Measurements from ENCODE around the gene SLC35D2.

SLC35D2 gene

DNA sequence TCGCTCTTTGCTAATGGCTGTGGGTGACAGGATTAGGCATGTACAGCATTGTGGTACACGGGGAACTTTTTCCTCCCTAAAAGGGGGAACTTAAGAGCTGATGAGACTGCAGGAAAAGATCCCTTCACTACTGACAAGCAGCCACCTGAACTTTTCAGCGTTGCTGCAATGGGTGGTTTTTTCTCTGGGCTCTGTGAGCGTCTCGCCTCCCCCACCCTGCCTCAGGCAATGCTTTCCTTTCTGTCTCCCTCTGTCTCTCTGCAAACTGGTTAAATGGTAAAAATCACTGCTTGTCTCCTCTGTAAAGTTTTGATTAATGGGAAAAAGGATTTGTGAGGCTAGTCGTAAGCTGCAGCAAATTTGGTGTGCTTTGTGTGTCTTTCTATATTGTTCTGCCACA, 101.9 kb downstream of the SLC35D2 start:
- DNase-seq, result no peak
- H3K4me3 Mint-ChIP-seq, result no peak overlapping the region
- no peak overlapping the region for H3K27ac Mint-ChIP-seq
- H3K4me1 Mint-ChIP-seq, result no peaks in the 10 kb centered on the region
- H3K27me3 Mint-ChIP-seq (ENCODE audit: low read depth, poor library complexity), result no peaks in the 10 kb centered on the region
- peaks cover 10% of the 10 kb centered on the region for H3K36me3 Mint-ChIP-seq (ENCODE audit: low read depth)
- peaks cover 34% of the 10 kb centered on the region for H3K9me3 Mint-ChIP-seq
- TF ChIP-seq, protein P1, sequence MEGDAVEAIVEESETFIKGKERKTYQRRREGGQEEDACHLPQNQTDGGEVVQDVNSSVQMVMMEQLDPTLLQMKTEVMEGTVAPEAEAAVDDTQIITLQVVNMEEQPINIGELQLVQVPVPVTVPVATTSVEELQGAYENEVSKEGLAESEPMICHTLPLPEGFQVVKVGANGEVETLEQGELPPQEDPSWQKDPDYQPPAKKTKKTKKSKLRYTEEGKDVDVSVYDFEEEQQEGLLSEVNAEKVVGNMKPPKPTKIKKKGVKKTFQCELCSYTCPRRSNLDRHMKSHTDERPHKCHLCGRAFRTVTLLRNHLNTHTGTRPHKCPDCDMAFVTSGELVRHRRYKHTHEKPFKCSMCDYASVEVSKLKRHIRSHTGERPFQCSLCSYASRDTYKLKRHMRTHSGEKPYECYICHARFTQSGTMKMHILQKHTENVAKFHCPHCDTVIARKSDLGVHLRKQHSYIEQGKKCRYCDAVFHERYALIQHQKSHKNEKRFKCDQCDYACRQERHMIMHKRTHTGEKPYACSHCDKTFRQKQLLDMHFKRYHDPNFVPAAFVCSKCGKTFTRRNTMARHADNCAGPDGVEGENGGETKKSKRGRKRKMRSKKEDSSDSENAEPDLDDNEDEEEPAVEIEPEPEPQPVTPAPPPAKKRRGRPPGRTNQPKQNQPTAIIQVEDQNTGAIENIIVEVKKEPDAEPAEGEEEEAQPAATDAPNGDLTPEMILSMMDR (IDR thresholded peaks at IDR 0.05), result no peak

- TF ChIP-seq, protein P1 (IDR thresholded peaks at IDR 0.05), result no peak
- H3K4me3 Mint-ChIP-seq, result no peak overlapping the region
- DNase-seq, result no peak
Measured at GRCh38 chr9:96279932-96280331, 103.6 kb downstream of the SLC35D2 start.

DNA sequence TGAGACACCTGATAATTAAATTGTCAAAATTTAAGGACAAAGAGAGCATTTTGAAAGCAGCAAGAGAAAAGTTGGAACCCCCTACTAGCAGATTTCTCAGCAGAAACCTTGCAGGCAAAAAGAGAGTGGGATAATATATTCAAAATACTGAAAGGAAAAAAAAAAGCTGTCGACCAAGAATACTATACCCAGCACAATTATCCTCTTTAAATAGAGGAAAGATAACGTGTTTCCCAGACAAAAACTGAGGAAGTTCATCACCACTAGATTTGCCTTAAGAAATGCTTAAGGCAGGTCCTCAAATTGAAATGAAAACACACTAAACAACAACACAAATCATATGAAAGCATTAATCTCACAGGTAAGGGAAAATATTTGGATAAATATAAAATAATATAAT, 108.6 kb downstream of the SLC35D2 start:
- peaks cover 48% of the 10 kb centered on the region for H3K9me3 Mint-ChIP-seq
- no peak for DNase-seq
- H3K4me3 Mint-ChIP-seq, result no peak overlapping the region
- H3K27me3 Mint-ChIP-seq (ENCODE audit: low read depth, poor library complexity), result peaks cover 7% of the 10 kb centered on the region
- H3K27ac Mint-ChIP-seq, result no peak overlapping the region
- H3K4me1 Mint-ChIP-seq, result no peaks in the 10 kb centered on the region
- TF ChIP-seq, protein P1 (IDR thresholded peaks at IDR 0.05), result no peak
- peaks cover 17% of the 10 kb centered on the region for H3K36me3 Mint-ChIP-seq (ENCODE audit: low read depth)

More at GRCh38 chr9:96279932-96280331, 103.6 kb downstream of the SLC35D2 start:
- Mint-ChIP-seq H3K9me3 (peaks cover 41% of the 10 kb centered on the region), H3K36me3 (ENCODE audit: low read depth) (peaks cover 8% of the 10 kb centered on the region), H3K27ac (no peak overlapping the region), H3K4me1 (no peaks in the 10 kb centered on the region), H3K27me3 (ENCODE audit: low read depth, poor library complexity) (no peaks in the 10 kb centered on the region)

Data from nephron progenitor cell (in vitro differentiated cells).